H1 (cell line): ENCODE data around the gene DMRT1. TPM values are rescaled to one million over a fixed set of nuclear protein-coding genes. Genes with fewer than 3 reads are reported as not detected.

Experiments
- CHD7 ChIP-seq: fragments of 300-600 bp; sonication (generic); IDR thresholded peaks from 2 replicates; pipeline ENCODE4 v1.7.1; 2012; ENCODE audit warnings: low read length, moderate library complexity, mild to moderate bottlenecking, inconsistent platforms; ENCODE audit not compliant: insufficient replicate concordance
- SP1 ChIP-seq: IDR thresholded peaks from 2 replicates; pipeline ENCODE4 v1.6.1; 2011; ENCODE audit warnings: low read depth, low read length
- SP4 ChIP-seq: IDR thresholded peaks from 2 replicates; pipeline ENCODE4 v1.6.1; 2012; ENCODE audit warnings: low read length, inconsistent platforms
- polyA plus RNA-seq, 7 experiments: library from polyadenylated mRNA; depleted of rRNA in 3 of 7; stranded (reverse) in 5 of 7; unstranded in 2 of 7; fragments of >200 nt in 5 of 7; fragments of 200-250 nt in 2 of 7; gene quantifications; 1 replicate in 5 of 7; 2 replicates in 1 of 7; 4 replicates in 1 of 7; pipeline versions ENCODE4 v1.2.1 to v1.2.3, GENCODE V29; 2011 to 2013; ENCODE audit warnings: missing spikeins in 2 of 7, mixed read lengths in 2 of 7
- total RNA-seq: library from RNA; stranded (reverse); fragmentation: NEBNext Ultra II Directional; extraction: Animal tissue kit (Norgen Biotek cat#: 25700); gene quantifications from 2 replicates; pipeline ENCODE4 v1.2.1, GENCODE V29; 2021

DMRT1 gene
- total and polyA plus RNA-seq, 2 of the 8 experiments (the other 6 are each of a cell fraction or from before 2014, with no cell fraction given): 0.15 TPM; not detected in 1

- TF ChIP-seq CHD7: no peak
- TF ChIP-seq SP4: no peak
- no peak for TF ChIP-seq SP1
These were observed 64.4 kb downstream of the DMRT1 start (continued) for GRCh38 chr9:905906-906305.
